CD4-positive, alpha-beta T cell treated with Interleukin-1 beta for 1 hour (primary cell): ENCODE measurements around the gene DYNC1LI1.

ENCODE experiments used
- DNase-seq, 2 donors: peaks; one replicate each; pipeline ENCODE4 v3.0.0-alpha.2; 2020 to 2022

DYNC1LI1 gene

GRCh38 chr3:32487781-32488473, 82.7 kb downstream of the DYNC1LI1 start:
- DNase-seq = no peak

- DNase-seq = peak in 1 of 2 donors; percentile 43
These were observed 86.2 kb downstream of the DYNC1LI1 start for GRCh38 chr3:32484436-32484835.

GRCh38 chr3:32483772-32484171, 86.9 kb downstream of the DYNC1LI1 start:
- DNase-seq = no peak

- no peak for DNase-seq
These were observed 88.0 kb downstream of the DYNC1LI1 start for GRCh38 chr3:32482693-32483092.

- DNase-seq = no peak
These were observed 88.6 kb downstream of the DYNC1LI1 start for GRCh38 chr3:32481791-32482631.

GRCh38 chr3:32480604-32481003, 90.1 kb downstream of the DYNC1LI1 start:
- DNase-seq = no peak
